ENCODE measurements around the gene METRNL.
A peak's percentile ranks its signal among the peaks of the same experiment; 100 is the strongest.
"Not testable (repeated sequence)": the region's sequence is repeated elsewhere in the genome, so short reads cannot be mapped to it uniquely, and the experiment has no call there.

METRNL gene

GRCh38 chr17:83118071-83118841, 38.8 kb downstream of the METRNL start:
- H3K27me3 ChIP-seq (ENCODE audit: control insufficient read depth, low read length) = peaks cover 13% of the 10 kb centered on the region
- H3K79me2 ChIP-seq (ENCODE audit: control insufficient read depth, low read length) = no peaks in the 10 kb centered on the region
- H3K4me3 ChIP-seq (ENCODE audit: low read length) = no peak overlapping the region
- no peaks in the 10 kb centered on the region for H4K20me1 ChIP-seq (ENCODE audit: control insufficient read depth, insufficient read depth, low read depth, low read length)
- peaks cover 8% of the 10 kb centered on the region for H3F3A ChIP-seq (ENCODE audit: control insufficient read depth, insufficient read depth)
- H3K4me2 ChIP-seq (ENCODE audit: low read length) = no peak overlapping the region
- no peak overlapping the region for H3K27ac ChIP-seq (ENCODE audit: low read depth, low read length)
- no peaks in the 10 kb centered on the region for H3K9me2 ChIP-seq (replicated peaks; ENCODE audit: control insufficient read depth, low read length)
- H3K9me3 ChIP-seq (ENCODE audit: control insufficient read depth, insufficient read depth, low read length) = no peaks in the 10 kb centered on the region
- no peak for TF ChIP-seq EZH2phosphoT487 (IDR thresholded peaks at IDR 0.05; ENCODE audit: borderline replicate concordance, low read length)
- peaks cover 19% of the 10 kb centered on the region for H3K4me1 ChIP-seq (ENCODE audit: control insufficient read depth, low read length)
- H3K36me3 ChIP-seq (ENCODE audit: control insufficient read depth, low read length) = no peaks in the 10 kb centered on the region

GRCh38 chr17:83119987-83120864, 40.8 kb downstream of the METRNL start:
- Histone ChIP-seq H3K27me3 (ENCODE audit: control insufficient read depth, low read length) (peaks cover 15% of the 10 kb centered on the region), H4K20me1 (ENCODE audit: control insufficient read depth, insufficient read depth, low read depth, low read length) (no peaks in the 10 kb centered on the region), H3K79me2 (ENCODE audit: control insufficient read depth, low read length) (no peaks in the 10 kb centered on the region), H3F3A (ENCODE audit: control insufficient read depth, insufficient read depth) (peaks cover 8% of the 10 kb centered on the region), H3K9me3 (ENCODE audit: control insufficient read depth, insufficient read depth, low read length) (no peaks in the 10 kb centered on the region), H3K36me3 (ENCODE audit: control insufficient read depth, low read length) (no peaks in the 10 kb centered on the region), H3K27ac (ENCODE audit: low read depth, low read length) (peak overlapping the region; percentile 57; the same call in 1 of the 2 replicates), H3K9me2 (replicated peaks; ENCODE audit: control insufficient read depth, low read length) (no peaks in the 10 kb centered on the region), H3K4me3 (ENCODE audit: low read length) (peak overlapping the region; percentile 74), H3K4me1 (ENCODE audit: control insufficient read depth, low read length) (peaks cover 21% of the 10 kb centered on the region), H3K4me2 (ENCODE audit: low read length) (peak overlapping the region; percentile 94)
- TF ChIP-seq EZH2phosphoT487 (IDR thresholded peaks at IDR 0.05; ENCODE audit: borderline replicate concordance, low read length) = no peak
- no peak for TF ChIP-seq CTCF (IDR thresholded peaks at IDR 0.05; ENCODE audit: low read depth, low read length, poor library complexity, severe bottlenecking)

GRCh38 chr17:83121473-83121872, 42.1 kb downstream of the METRNL start:
- not testable (repeated sequence) for H4K20me1 ChIP-seq (ENCODE audit: control insufficient read depth, insufficient read depth, low read depth, low read length); H3K4me2 ChIP-seq (ENCODE audit: low read length); H3K27ac ChIP-seq (ENCODE audit: low read depth, low read length); H3K79me2 ChIP-seq (ENCODE audit: control insufficient read depth, low read length); H3F3A ChIP-seq (ENCODE audit: control insufficient read depth, insufficient read depth); H3K9me3 ChIP-seq (ENCODE audit: control insufficient read depth, insufficient read depth, low read length); H3K36me3 ChIP-seq (ENCODE audit: control insufficient read depth, low read length); H3K4me3 ChIP-seq (ENCODE audit: low read length); H3K9me2 ChIP-seq (replicated peaks; ENCODE audit: control insufficient read depth, low read length)
- Histone ChIP-seq H3K27me3 (ENCODE audit: control insufficient read depth, low read length) (peaks cover 20% of the 10 kb centered on the region), H3K4me1 (ENCODE audit: control insufficient read depth, low read length) (peaks cover 30% of the 10 kb centered on the region)

GRCh38 chr17:83121921-83122820, 42.8 kb downstream of the METRNL start:
- peaks cover 30% of the 10 kb centered on the region for H3K4me1 ChIP-seq (ENCODE audit: control insufficient read depth, low read length)
- peaks cover 22% of the 10 kb centered on the region for H3K27me3 ChIP-seq (ENCODE audit: control insufficient read depth, low read length)
- no peaks in the 10 kb centered on the region for H4K20me1 ChIP-seq (ENCODE audit: control insufficient read depth, insufficient read depth, low read depth, low read length)
- no peaks in the 10 kb centered on the region for H3K9me3 ChIP-seq (ENCODE audit: control insufficient read depth, insufficient read depth, low read length)
- TF ChIP-seq CTCF (IDR thresholded peaks at IDR 0.05; ENCODE audit: low read depth, low read length, poor library complexity, severe bottlenecking) (no peak), EZH2phosphoT487 (IDR thresholded peaks at IDR 0.05; ENCODE audit: borderline replicate concordance, low read length) (no peak)
- H3F3A ChIP-seq (ENCODE audit: control insufficient read depth, insufficient read depth) = peaks cover 8% of the 10 kb centered on the region
- no peak overlapping the region for H3K4me3 ChIP-seq (ENCODE audit: low read length)
- no peaks in the 10 kb centered on the region for H3K36me3 ChIP-seq (ENCODE audit: control insufficient read depth, low read length)
- H3K27ac ChIP-seq (ENCODE audit: low read depth, low read length) = no peak overlapping the region
- no peaks in the 10 kb centered on the region for H3K9me2 ChIP-seq (replicated peaks; ENCODE audit: control insufficient read depth, low read length)
- no peak overlapping the region for H3K4me2 ChIP-seq (ENCODE audit: low read length)
- no peaks in the 10 kb centered on the region for H3K79me2 ChIP-seq (ENCODE audit: control insufficient read depth, low read length)
